IMR-90 (cell line): ENCODE data around the gene HSPG2.

Experiments
- BHLHE40 ChIP-seq: fragments of 150-350 bp; IDR thresholded peaks from 2 replicates; pipeline ENCODE4 v1.6.1; 2016; ENCODE audit warnings: mild to moderate bottlenecking, low read depth, low read length
- MAZ ChIP-seq: IDR thresholded peaks from 2 replicates; pipeline ENCODE4 v1.6.1; 2012; ENCODE audit warnings: low read depth, mild to moderate bottlenecking, low read length, improper control_type of control experiment, moderate library complexity, borderline replicate concordance
- MXI1 ChIP-seq: IDR thresholded peaks from 2 replicates; pipeline ENCODE4 v1.6.1; 2012; ENCODE audit warnings: low read depth, mild to moderate bottlenecking, low read length, moderate library complexity, borderline replicate concordance
- POLR2A ChIP-seq: IDR thresholded peaks from 2 replicates; pipeline ENCODE4 v1.6.1; 2012; ENCODE audit warnings: mild to moderate bottlenecking, low read depth, low read length
- RAD21 ChIP-seq: IDR thresholded peaks from 2 replicates; pipeline ENCODE4 v1.6.1; 2012; ENCODE audit warnings: low read length, improper control_type of control experiment
- RFX5 ChIP-seq: IDR thresholded peaks from 2 replicates; pipeline ENCODE4 v1.8.0; 2012; ENCODE audit warnings: low read depth, mild to moderate bottlenecking, low read length, moderate library complexity
- SMC3 ChIP-seq: fragments of 150-350 bp; IDR thresholded peaks from 2 replicates; pipeline ENCODE4 v1.6.1; 2016; ENCODE audit warnings: low read depth, mild to moderate bottlenecking, antibody characterized with exemption, low read length, moderate library complexity
- USF2 ChIP-seq: fragments of 150-350 bp; IDR thresholded peaks from 2 replicates; pipeline ENCODE4 v1.6.1; 2017; ENCODE audit warnings: mild to moderate bottlenecking, antibody characterized with exemption, low read length, low read depth
- TF ChIP-seq, protein P1 (sequence below): conservative IDR thresholded peaks from 2 replicates; pipeline ENCODE4 v1.5.1; 2012; ENCODE audit warnings: mild to moderate bottlenecking, low read depth, low read length, improper control_type of control experiment
- TF ChIP-seq, protein P2 (sequence below): fragments of 150-350 bp; IDR thresholded peaks from 2 replicates; pipeline ENCODE4 v1.6.1; 2016; ENCODE audit warnings: low read depth, mild to moderate bottlenecking, low read length, moderate library complexity, borderline replicate concordance

DNA sequence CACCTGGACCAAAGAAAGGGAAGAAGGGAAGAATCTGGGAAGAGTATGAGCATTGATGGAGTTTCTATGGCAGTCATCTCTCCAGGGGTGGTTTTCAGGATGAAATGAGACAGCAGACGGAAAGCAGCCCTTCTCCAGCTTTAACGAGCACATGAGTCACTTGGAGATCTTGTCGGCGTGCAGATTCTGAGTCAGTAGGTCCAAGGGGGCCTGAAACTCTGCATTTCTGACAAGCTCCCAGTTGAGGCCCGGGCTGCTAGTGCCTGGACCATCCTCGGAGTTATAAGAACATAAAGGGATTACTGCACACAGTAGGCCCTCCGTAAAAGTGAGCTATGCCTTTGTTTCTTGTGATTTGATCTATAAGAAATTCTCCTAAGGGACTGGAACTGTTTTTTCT, 17.6 kb downstream of the HSPG2 start:
- TF ChIP-seq POLR2A (no peak), RFX5 (no peak), BHLHE40 (peak; percentile 48; the same call in 1 of the 2 replicates), SMC3 (0 out of 2 replicates have a peak, but pooled peaks have one; percentile 23), MXI1 (peak; percentile 72; the same call in 1 of the 2 replicates), MAZ (peak; percentile 27; the same call in 1 of the 2 replicates), RAD21 (no peak), USF2 (no peak)
- TF ChIP-seq, protein P1, sequence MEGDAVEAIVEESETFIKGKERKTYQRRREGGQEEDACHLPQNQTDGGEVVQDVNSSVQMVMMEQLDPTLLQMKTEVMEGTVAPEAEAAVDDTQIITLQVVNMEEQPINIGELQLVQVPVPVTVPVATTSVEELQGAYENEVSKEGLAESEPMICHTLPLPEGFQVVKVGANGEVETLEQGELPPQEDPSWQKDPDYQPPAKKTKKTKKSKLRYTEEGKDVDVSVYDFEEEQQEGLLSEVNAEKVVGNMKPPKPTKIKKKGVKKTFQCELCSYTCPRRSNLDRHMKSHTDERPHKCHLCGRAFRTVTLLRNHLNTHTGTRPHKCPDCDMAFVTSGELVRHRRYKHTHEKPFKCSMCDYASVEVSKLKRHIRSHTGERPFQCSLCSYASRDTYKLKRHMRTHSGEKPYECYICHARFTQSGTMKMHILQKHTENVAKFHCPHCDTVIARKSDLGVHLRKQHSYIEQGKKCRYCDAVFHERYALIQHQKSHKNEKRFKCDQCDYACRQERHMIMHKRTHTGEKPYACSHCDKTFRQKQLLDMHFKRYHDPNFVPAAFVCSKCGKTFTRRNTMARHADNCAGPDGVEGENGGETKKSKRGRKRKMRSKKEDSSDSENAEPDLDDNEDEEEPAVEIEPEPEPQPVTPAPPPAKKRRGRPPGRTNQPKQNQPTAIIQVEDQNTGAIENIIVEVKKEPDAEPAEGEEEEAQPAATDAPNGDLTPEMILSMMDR, result no peak
- TF ChIP-seq, protein P2, sequence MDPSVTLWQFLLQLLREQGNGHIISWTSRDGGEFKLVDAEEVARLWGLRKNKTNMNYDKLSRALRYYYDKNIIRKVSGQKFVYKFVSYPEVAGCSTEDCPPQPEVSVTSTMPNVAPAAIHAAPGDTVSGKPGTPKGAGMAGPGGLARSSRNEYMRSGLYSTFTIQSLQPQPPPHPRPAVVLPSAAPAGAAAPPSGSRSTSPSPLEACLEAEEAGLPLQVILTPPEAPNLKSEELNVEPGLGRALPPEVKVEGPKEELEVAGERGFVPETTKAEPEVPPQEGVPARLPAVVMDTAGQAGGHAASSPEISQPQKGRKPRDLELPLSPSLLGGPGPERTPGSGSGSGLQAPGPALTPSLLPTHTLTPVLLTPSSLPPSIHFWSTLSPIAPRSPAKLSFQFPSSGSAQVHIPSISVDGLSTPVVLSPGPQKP, result no peak
